ENCODE results near the gene DNAH17.

DNA sequence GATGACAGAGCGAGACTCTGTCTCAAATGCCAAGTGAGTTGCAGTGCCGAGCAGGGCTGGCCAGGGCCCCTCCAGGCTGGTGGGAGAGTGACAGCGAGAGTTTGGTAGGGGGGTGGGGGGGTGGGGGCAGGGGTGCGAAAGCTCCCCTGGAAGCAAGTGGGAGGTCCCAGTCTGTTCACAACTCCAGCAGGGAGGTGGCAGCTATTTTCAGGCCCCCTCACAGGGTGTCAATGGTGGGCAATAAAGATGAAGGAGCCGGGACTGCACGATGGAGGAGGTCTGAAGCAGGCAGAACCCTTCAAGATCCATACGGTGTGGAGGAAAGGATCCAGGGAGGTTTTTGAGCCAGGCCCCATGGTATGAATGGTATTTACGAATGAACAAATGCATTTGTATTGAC lies 115.0 kb downstream of the DNAH17 start:
- TF ChIP-seq CTCF (IDR thresholded peaks at IDR 0.05) = no peak
- TF ChIP-seq POLR2A (IDR thresholded peaks at IDR 0.05) = no peak
